ENCODE measurements around the gene PPP1CA.

Gene PPP1CA

GRCh38 chr11:67356864-67357561 lies 44.6 kb downstream of the PPP1CA start:
- Histone ChIP-seq H3K4me3 (ENCODE audit: severe bottlenecking) (no peak overlapping the region), H3K4me1 (ENCODE audit: insufficient read depth, poor library complexity, severe bottlenecking) (peaks cover 34% of the 10 kb centered on the region), H3K27ac (ENCODE audit: poor library complexity, severe bottlenecking) (peak overlapping the region; percentile 95), H3K36me3 (ENCODE audit: low read depth) (no peaks in the 10 kb centered on the region), H3K9me3 (ENCODE audit: severe bottlenecking) (no peaks in the 10 kb centered on the region), H3K27me3 (ENCODE audit: insufficient read depth, poor library complexity, severe bottlenecking) (no peaks in the 10 kb centered on the region)
- DNase-seq (ENCODE audit: low spot score) (no peak), ATAC-seq (ENCODE audit: low read depth) (0 out of 3 replicates have a peak, but pooled peaks have one; percentile 8)
- peak; percentile 94 for TF ChIP-seq CTCF (IDR thresholded peaks at IDR 0.05; ENCODE audit: poor library complexity, severe bottlenecking)

- Histone ChIP-seq H3K4me3 (ENCODE audit: severe bottlenecking) (no peak overlapping the region), H3K9me3 (ENCODE audit: severe bottlenecking) (no peaks in the 10 kb centered on the region), H3K36me3 (ENCODE audit: low read depth) (peaks cover 2% of the 10 kb centered on the region; the same call in 1 of the 2 replicates), H3K27ac (ENCODE audit: poor library complexity, severe bottlenecking) (peak overlapping the region; percentile 95), H3K4me1 (ENCODE audit: insufficient read depth, poor library complexity, severe bottlenecking) (peaks cover 36% of the 10 kb centered on the region), H3K27me3 (ENCODE audit: insufficient read depth, poor library complexity, severe bottlenecking) (no peaks in the 10 kb centered on the region)
- ATAC-seq (ENCODE audit: low read depth) (no peak), DNase-seq (ENCODE audit: low spot score) (no peak)
- no peak for TF ChIP-seq CTCF (IDR thresholded peaks at IDR 0.05; ENCODE audit: poor library complexity, severe bottlenecking)
Measured at GRCh38 chr11:67356387-67356863, 45.2 kb downstream of the PPP1CA start.

- Histone ChIP-seq H3K4me1 (ENCODE audit: insufficient read depth, poor library complexity, severe bottlenecking) (peaks cover 38% of the 10 kb centered on the region), H3K27ac (ENCODE audit: poor library complexity, severe bottlenecking) (peak overlapping the region; percentile 95), H3K9me3 (ENCODE audit: severe bottlenecking) (no peaks in the 10 kb centered on the region), H3K4me3 (ENCODE audit: severe bottlenecking) (no peak overlapping the region), H3K27me3 (ENCODE audit: insufficient read depth, poor library complexity, severe bottlenecking) (no peaks in the 10 kb centered on the region), H3K36me3 (ENCODE audit: low read depth) (peaks cover 4% of the 10 kb centered on the region; the same call in 1 of the 2 replicates)
- DNase-seq (ENCODE audit: low spot score) (no peak), ATAC-seq (ENCODE audit: low read depth) (no peak)
- TF ChIP-seq CTCF (IDR thresholded peaks at IDR 0.05; ENCODE audit: poor library complexity, severe bottlenecking) = no peak
Measured at GRCh38 chr11:67355794-67356386, 45.8 kb downstream of the PPP1CA start.

- DNase-seq (ENCODE audit: low spot score) (no peak), ATAC-seq (ENCODE audit: low read depth) (no peak)
- Histone ChIP-seq H3K4me1 (ENCODE audit: insufficient read depth, poor library complexity, severe bottlenecking) (peaks cover 38% of the 10 kb centered on the region), H3K27ac (ENCODE audit: poor library complexity, severe bottlenecking) (peak overlapping the region; percentile 95), H3K36me3 (ENCODE audit: low read depth) (peaks cover 4% of the 10 kb centered on the region; the same call in 1 of the 2 replicates), H3K9me3 (ENCODE audit: severe bottlenecking) (no peaks in the 10 kb centered on the region), H3K27me3 (ENCODE audit: insufficient read depth, poor library complexity, severe bottlenecking) (no peaks in the 10 kb centered on the region), H3K4me3 (ENCODE audit: severe bottlenecking) (no peak overlapping the region)
- no peak for TF ChIP-seq CTCF (IDR thresholded peaks at IDR 0.05; ENCODE audit: poor library complexity, severe bottlenecking)
Measured at GRCh38 chr11:67355023-67355793, 46.5 kb downstream of the PPP1CA start.

Data from RWPE2 (cell line).